HG03175 (cell line): ENCODE results near the gene RILP.

ENCODE experiments used
- ATAC-seq: cut with Tn5 transposase; IDR thresholded peaks from one replicate; pipeline ENCODE4 v1.9.1; 2021; ENCODE audit warnings: mild to moderate bottlenecking, moderate library complexity; ENCODE audit not compliant: unreplicated experiment

Gene RILP

DNA sequence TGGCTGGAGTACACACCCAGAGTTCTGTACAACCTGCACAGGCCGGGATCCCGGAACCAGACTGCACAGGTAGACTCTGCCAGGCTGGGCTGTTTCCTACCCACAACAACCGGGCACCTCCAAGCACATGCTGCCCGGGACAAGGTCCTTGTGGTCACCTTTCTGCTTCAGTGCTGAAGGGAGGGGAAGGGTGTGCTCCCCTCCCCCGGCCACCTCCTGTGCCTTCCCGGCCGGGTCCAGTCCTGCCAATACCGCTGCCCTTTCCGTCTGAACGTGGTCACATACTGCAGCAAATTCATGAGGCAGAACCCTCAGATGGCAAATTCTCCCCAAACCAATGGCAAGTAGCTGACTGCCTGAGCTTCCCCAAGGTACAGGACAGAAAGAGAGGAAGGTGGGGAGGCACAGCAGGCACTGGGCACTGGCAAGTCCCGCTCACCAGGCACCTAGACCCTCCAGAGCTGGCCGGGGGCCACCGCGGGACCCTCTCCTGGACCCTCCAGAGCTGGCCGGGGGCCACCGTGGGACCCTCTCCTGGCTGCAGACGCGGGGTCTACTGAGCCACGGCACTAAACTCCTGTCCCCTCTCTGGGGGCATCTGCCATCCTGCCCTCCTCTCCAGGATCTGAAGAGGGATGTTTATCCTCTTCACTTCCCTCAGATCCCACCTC, 43.9 kb downstream of the RILP start:
- ATAC-seq = no peak

DNA sequence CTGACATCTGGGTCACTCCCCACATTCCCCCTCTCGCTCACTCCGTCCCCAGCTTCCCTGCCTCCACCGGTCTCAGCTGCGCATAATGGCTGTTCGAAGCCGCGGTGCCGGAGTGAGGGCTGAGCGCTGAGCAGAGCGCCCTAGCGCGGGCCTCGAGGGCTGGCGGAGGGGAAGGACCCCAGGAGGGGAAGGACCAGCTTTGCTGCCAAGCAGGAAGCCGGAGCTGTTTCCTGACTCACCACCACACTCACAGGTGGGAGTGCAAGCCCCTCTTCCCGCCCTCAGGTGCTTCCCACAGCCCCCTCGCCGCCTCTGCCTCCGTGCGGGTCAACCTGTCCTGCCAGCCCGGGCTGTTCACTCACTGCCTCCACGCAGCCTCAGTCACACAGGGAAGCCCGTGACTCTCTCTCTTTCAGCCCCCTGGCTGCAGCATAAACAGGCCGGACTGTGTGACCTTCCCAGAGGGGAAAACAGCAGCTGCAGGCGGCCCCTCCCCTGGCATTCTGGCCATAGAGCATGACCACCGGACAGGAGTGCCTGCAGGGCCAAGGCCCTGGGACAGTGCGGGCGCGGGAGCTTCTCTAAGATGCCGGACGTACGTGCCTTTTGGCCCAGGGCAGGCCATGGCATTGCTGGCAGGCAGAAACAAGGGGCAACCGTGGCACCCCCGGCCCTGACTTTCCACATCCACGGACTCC, 44.7 kb downstream of the RILP start:
- ATAC-seq = no peak

DNA sequence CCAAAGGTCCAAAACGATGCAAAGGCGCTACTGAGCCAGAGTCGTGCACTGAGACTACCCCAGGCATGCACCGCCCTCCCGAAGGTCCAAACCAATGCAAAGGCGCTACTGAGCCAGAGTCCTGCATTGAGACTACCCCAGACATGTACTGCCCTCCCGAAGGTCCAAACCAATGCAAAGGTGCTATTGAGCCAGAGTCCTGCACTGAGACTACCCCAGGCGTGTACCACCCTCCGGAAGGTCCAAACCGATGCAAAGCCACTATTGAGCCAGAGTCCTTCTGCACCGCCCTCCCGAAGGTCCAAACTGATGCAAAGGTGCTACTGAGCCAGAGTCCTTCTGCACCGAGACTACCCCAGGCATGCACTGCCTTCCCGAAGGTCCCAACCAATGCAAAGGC, 48.1 kb downstream of the RILP start:
- ATAC-seq = no peak

DNA sequence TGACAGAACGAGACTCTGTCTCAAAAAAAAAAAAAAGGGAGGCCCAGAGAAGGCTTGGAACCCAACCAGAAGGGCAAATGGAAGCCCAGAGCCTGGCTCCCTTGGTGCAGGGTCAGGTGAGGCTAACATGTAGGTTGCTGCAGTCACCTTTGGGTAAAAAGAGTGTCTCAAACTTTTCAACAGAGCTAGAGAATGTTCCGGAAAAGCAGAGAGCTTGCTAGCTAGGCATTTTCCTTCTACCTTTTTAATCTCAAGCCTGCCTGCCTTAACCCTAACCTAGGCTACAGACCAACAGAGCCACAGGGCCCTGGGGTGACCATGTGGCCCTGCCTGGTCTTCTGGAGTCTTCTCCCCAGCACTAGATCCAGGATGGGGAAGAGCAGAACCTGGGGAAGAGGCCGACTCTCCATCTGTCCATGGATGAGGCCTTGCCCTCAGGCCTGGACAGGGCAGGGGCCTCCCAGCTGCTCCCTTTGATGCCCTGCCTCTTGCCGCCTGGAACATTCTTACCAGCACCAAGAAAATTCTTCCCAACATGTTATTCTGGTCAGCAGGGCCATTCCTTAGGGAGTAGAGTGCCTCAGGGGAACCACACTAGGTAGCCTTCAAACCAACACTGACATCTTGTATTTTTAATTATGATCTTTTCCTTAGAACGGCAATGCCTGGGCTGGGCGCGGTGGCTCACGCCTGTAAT, 51.1 kb downstream of the RILP start:
- ATAC-seq = no peak

DNA sequence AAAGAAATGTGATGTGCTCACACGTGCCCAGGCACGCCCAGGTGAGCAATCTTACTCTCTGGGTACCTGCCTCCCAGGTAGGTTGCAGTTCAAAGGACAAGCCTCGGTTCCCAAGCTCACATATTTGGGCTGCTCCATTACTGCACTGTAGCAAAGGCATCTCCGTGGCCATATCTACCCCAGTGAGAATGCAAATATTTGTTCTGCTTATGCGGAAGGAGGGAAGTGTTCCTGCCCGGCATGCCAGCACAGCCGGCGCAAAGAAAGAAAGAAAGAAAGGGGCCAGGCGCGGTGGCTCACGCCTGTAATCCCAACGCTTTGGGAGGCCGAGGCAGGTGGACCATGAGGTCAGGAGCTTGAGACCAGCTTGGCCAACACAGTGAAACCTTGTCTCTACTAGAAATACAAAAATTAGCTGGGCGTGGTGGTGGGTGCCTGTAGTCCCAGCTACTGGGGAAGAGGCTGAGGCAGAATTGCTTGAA, 51.8 kb downstream of the RILP start:
- ATAC-seq = no peak
